ENCODE measurements around the gene DHX32.

- no peak for TF ChIP-seq POLR2A (IDR thresholded peaks at IDR 0.05)
- TF ChIP-seq CTCF (IDR thresholded peaks at IDR 0.05 in 4 of 5, conservative IDR thresholded peaks at IDR 0.05 in 1 of 5), result no peak
Measured at GRCh38 chr10:125836746-125837145, 44.3 kb downstream of the DHX32 start.

Measured in gastrocnemius medialis (tissue), 4 donors.